Esophagus muscularis mucosa (tissue), 4 donors: ENCODE results near the gene PLAC1. TPM values are rescaled to one million over a fixed set of nuclear protein-coding genes. Genes with fewer than 3 reads are reported as not detected.

Source experiments
- DNase-seq: peaks from one replicate; pipeline ENCODE4 v3.0.0-alpha.2; 2017; ENCODE audit errors: extremely low spot score
- H3K27ac ChIP-seq, 4 donors: fragments of 200-600 bp; sonication (generic); replicated peaks in 1 of 4; 1 replicate in 3 of 4; 2 replicates in 1 of 4; pipeline ENCODE4 v1.5.1; 2016 to 2019; ENCODE audit warnings: mild to moderate bottlenecking in 1 of 4
- H3K27me3 ChIP-seq, 4 donors: fragments of 200-600 bp; sonication (generic); one replicate each; pipeline versions ENCODE4 v1.5.1 to v1.6.0; 2016 to 2019
- H3K36me3 ChIP-seq, 4 donors: fragments of 200-600 bp; sonication (generic); one replicate each; pipeline ENCODE4 v1.5.1; 2016 to 2019
- H3K4me1 ChIP-seq, 4 donors: fragments of 200-600 bp; sonication (generic); one replicate each; pipeline ENCODE4 v1.5.1; 2016 to 2019
- H3K4me3 ChIP-seq, 4 donors: fragments of 200-600 bp; sonication (generic); 1 replicate in 2 of 4; 2 replicates in 2 of 4; pipeline ENCODE4 v1.5.1; 2016 to 2019; ENCODE audit warnings: mild to moderate bottlenecking in 4 of 4, moderate library complexity in 1 of 4
- H3K9me3 ChIP-seq, 4 donors: fragments of 200-600 bp; sonication (generic); 1 replicate in 3 of 4; 2 replicates in 1 of 4; pipeline ENCODE4 v1.5.1; 2016 to 2019
- CTCF ChIP-seq, 3 experiments: fragments of 200-600 bp in 2 of 3; fragments of 450-650 bp in 1 of 3; sonication (generic) in 2 of 3; IDR thresholded peaks; one replicate each; pipeline ENCODE4 v1.5.1; 2017 to 2019; ENCODE audit warnings: antibody characterized with exemption in 3 of 3, mild to moderate bottlenecking in 2 of 3, moderate library complexity in 1 of 3
- EP300 ChIP-seq: sonication (generic); formaldehyde crosslinking; IDR thresholded peaks from one replicate; pipeline ENCODE4 v1.6.1; 2017; ENCODE audit warnings: antibody characterized with exemption
- POLR2A ChIP-seq: fragments of 450-650 bp; IDR thresholded peaks from one replicate; pipeline ENCODE4 v1.6.1; 2017; ENCODE audit warnings: antibody characterized with exemption, moderate library complexity, mild to moderate bottlenecking, low read depth
- POLR2AphosphoS5 ChIP-seq, 2 donors: sonication (generic); formaldehyde crosslinking; IDR thresholded peaks; one replicate each; pipeline ENCODE4 v1.6.1; 2017; ENCODE audit warnings: antibody characterized with exemption in 2 of 2
- WGBS: methylation state at CpG from one replicate; pipeline ENCODE4 v1.1.5; 2018; 5-methylcytosine and 5-hydroxymethylcytosine counted together
- intact Hi-C: fragments of 100-400 bp; cut with DNase I; formaldehyde crosslinking; loops from one replicate; pipeline ENCODE4 v1.15.1; 2023
- total RNA-seq, 4 donors: library from RNA; depleted of rRNA; stranded (reverse); fragments of >200 nt; gene quantifications; one replicate each; pipeline versions ENCODE4 v1.1.0 to v1.2.1, GENCODE V29; 2016

The PLAC1 gene
- total RNA-seq, 4 donors from 2014 or later = not detected

- Histone ChIP-seq H3K27ac (no peak overlapping the region), H3K4me1 (no peaks in the 10 kb centered on the region), H3K4me3 (no peak overlapping the region), H3K36me3 (no peaks in the 10 kb centered on the region), H3K9me3 (no peaks in the 10 kb centered on the region), H3K27me3 (peaks cover 0 to 3% (median 0%) of the 10 kb centered on the region in 4 donors)
- intact Hi-C loops = no loop called here
- 67% methylated on average over 2 of the region's 2 CpGs for WGBS
- TF ChIP-seq EP300 = no peak
- TF ChIP-seq POLR2A = no peak
- TF ChIP-seq CTCF (IDR thresholded peaks at IDR 0.05) = no peak
- TF ChIP-seq POLR2AphosphoS5 (IDR thresholded peaks at IDR 0.05) = no peak
- DNase-seq = no peak
Observed at GRCh38 chrX:134693644-134694043, 35.4 kb upstream of the PLAC1 start.

GRCh38 chrX:134692990-134693389 lies 34.7 kb upstream of the PLAC1 start:
- WGBS = 62% methylated on average over 1 of the region's 1 CpG
- no peak for DNase-seq
- Histone ChIP-seq H3K27ac (no peak overlapping the region), H3K36me3 (no peaks in the 10 kb centered on the region), H3K4me3 (no peak overlapping the region), H3K4me1 (no peaks in the 10 kb centered on the region), H3K9me3 (no peaks in the 10 kb centered on the region), H3K27me3 (peaks cover 0 to 3% (median 0%) of the 10 kb centered on the region in 4 donors)
- TF ChIP-seq EP300 (no peak), POLR2A (no peak), POLR2AphosphoS5 (IDR thresholded peaks at IDR 0.05) (no peak), CTCF (IDR thresholded peaks at IDR 0.05) (no peak)
- intact Hi-C loops = no loop called here

- Histone ChIP-seq H3K27ac (no peak overlapping the region), H3K36me3 (no peaks in the 10 kb centered on the region), H3K27me3 (peaks cover 0 to 3% (median 0%) of the 10 kb centered on the region in 4 donors), H3K4me3 (no peak overlapping the region), H3K9me3 (no peaks in the 10 kb centered on the region), H3K4me1 (no peaks in the 10 kb centered on the region)
- 47% methylated on average over 1 of the region's 1 CpG for WGBS
- no peak for DNase-seq
- TF ChIP-seq CTCF (IDR thresholded peaks at IDR 0.05) (no peak), POLR2AphosphoS5 (IDR thresholded peaks at IDR 0.05) (no peak), POLR2A (no peak), EP300 (no peak)
- intact Hi-C loops = no loop called here
Observed at GRCh38 chrX:134692233-134692632, 34.0 kb upstream of the PLAC1 start.

- TF ChIP-seq POLR2A (no peak), CTCF (IDR thresholded peaks at IDR 0.05) (no peak), EP300 (no peak), POLR2AphosphoS5 (IDR thresholded peaks at IDR 0.05) (no peak)
- Histone ChIP-seq H3K36me3 (no peaks in the 10 kb centered on the region), H3K4me1 (no peaks in the 10 kb centered on the region), H3K27me3 (peaks cover 0 to 3% (median 0%) of the 10 kb centered on the region in 4 donors), H3K9me3 (no peaks in the 10 kb centered on the region), H3K4me3 (no peak overlapping the region), H3K27ac (no peak overlapping the region)
- DNase-seq = no peak
- intact Hi-C loops = no loop called here
- WGBS = 85% methylated on average over 7 of the region's 7 CpGs
Observed at GRCh38 chrX:134691453-134691852, 33.2 kb upstream of the PLAC1 start.

GRCh38 chrX:134688839-134689238 lies 30.6 kb upstream of the PLAC1 start:
- DNase-seq = no peak
- Histone ChIP-seq H3K9me3 (no peaks in the 10 kb centered on the region), H3K27me3 (no peaks in the 10 kb centered on the region), H3K36me3 (no peaks in the 10 kb centered on the region), H3K4me3 (no peak overlapping the region), H3K4me1 (no peaks in the 10 kb centered on the region), H3K27ac (no peak overlapping the region)
- intact Hi-C loops = no loop called here
- 81% methylated on average over 1 of the region's 1 CpG for WGBS
- TF ChIP-seq EP300 (no peak), POLR2A (no peak), POLR2AphosphoS5 (IDR thresholded peaks at IDR 0.05) (no peak), CTCF (IDR thresholded peaks at IDR 0.05) (no peak)
